ENCODE results near the gene OXNAD1. TPM values are rescaled to one million over a fixed set of nuclear protein-coding genes. Genes with fewer than 3 reads are reported as not detected.

Gene OXNAD1
- polyA plus RNA-seq, 1 of the 3 experiments (the other 2 are of a cell fraction): 6.9 TPM

DNA sequence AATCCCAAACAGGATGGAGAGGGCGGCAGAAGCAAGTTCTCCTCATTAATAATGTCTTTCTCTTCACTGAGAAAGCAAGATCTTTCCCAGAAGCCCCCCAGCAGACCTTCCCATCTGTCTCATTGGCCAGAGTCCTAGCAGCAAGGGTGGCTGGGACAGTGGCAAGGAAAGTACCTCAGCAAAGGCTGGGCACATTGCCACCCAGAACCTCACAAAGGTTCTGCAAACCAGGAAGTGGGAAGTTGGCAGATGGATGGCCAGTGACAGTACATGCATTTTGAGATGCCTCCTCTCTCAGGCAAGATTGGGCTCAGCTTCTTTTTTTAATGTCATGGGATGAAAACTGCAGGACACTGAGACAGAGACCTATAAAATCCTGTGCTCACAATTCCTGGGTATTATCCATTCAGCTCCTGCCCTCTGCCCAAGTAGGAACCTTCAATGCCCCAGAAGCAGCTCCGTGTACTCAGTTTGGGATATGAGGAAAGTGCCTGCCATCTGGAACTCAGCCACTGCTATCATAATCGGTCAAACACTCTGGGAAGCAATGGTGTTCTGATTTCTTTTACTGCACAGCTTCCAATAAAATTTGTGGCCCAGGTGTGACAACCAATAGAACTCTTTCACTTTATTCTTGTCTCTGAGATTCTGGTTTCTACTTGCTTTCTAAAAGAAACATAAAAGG is 25.8 kb upstream of the OXNAD1 start (continued):
- TF ChIP-seq, protein P1, sequence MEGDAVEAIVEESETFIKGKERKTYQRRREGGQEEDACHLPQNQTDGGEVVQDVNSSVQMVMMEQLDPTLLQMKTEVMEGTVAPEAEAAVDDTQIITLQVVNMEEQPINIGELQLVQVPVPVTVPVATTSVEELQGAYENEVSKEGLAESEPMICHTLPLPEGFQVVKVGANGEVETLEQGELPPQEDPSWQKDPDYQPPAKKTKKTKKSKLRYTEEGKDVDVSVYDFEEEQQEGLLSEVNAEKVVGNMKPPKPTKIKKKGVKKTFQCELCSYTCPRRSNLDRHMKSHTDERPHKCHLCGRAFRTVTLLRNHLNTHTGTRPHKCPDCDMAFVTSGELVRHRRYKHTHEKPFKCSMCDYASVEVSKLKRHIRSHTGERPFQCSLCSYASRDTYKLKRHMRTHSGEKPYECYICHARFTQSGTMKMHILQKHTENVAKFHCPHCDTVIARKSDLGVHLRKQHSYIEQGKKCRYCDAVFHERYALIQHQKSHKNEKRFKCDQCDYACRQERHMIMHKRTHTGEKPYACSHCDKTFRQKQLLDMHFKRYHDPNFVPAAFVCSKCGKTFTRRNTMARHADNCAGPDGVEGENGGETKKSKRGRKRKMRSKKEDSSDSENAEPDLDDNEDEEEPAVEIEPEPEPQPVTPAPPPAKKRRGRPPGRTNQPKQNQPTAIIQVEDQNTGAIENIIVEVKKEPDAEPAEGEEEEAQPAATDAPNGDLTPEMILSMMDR (IDR thresholded peaks at IDR 0.05): no peak
- TF ChIP-seq MAX (IDR thresholded peaks at IDR 0.05; ENCODE audit: low read depth) (no peak), POLR2AphosphoS5 (IDR thresholded peaks at IDR 0.05; ENCODE audit: low read depth, low read length) (no peak), GATA2 (CRISPR knock-in tag; IDR thresholded peaks at IDR 0.05) (no peak), SMC3 (IDR thresholded peaks at IDR 0.05; ENCODE audit: low read depth, low read length) (no peak)
- TF ChIP-seq, protein P2, sequence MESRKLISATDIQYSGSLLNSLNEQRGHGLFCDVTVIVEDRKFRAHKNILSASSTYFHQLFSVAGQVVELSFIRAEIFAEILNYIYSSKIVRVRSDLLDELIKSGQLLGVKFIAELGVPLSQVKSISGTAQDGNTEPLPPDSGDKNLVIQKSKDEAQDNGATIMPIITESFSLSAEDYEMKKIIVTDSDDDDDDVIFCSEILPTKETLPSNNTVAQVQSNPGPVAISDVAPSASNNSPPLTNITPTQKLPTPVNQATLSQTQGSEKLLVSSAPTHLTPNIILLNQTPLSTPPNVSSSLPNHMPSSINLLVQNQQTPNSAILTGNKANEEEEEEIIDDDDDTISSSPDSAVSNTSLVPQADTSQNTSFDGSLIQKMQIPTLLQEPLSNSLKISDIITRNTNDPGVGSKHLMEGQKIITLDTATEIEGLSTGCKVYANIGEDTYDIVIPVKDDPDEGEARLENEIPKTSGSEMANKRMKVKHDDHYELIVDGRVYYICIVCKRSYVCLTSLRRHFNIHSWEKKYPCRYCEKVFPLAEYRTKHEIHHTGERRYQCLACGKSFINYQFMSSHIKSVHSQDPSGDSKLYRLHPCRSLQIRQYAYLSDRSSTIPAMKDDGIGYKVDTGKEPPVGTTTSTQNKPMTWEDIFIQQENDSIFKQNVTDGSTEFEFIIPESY (IDR thresholded peaks at IDR 0.05; ENCODE audit: borderline replicate concordance, low read depth): no peak

DNA sequence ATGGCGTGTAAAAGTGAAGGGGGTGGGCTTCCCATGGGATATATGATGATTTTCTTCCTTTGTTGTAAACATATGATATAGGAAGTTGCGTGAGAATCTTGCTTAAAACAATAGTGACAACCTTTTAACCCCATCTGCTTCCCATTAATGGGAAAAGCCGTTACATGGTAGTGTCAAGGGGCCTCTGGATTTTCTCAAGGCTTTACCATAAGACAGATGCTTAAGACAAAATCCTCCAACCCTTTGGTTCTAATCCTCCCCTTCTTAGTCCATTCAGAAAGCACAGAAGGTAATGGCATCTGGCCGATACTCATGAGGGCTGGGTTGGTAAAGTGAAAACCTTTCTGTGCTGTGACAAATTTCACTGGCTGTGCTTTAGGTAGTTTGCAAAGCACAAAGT is 25.2 kb upstream of the OXNAD1 start:
- POLR2A ChIA-PET: no interaction called here
- DNase-seq: no peak
- TF ChIP-seq EP300 (IDR thresholded peaks at IDR 0.05; ENCODE audit: borderline replicate concordance in 1 of 2, low read depth in 1 of 2, low read length in 1 of 2) (0 out of 4 replicates have a peak, but pooled peaks of 1 of the 2 experiments have one; percentile 30), PBX3 (IDR thresholded peaks at IDR 0.05) (0 out of 2 replicates have a peak, but pooled peaks have one; percentile 20), TCF12 (IDR thresholded peaks at IDR 0.05) (peak; percentile 87), USF2 (IDR thresholded peaks at IDR 0.05; ENCODE audit: borderline replicate concordance, low read depth, low read length) (no peak), POLR2AphosphoS5 (IDR thresholded peaks at IDR 0.05; ENCODE audit: low read depth, low read length) (0 out of 2 replicates have a peak, but pooled peaks have one; percentile 16)
- 53% methylated on average over 4 of the region's 4 CpGs for WGBS (ENCODE audit: low lambda C conversion rate)
- no peaks in the 10 kb centered on the region for H3K36me3 ChIP-seq (replicated peaks in 1 of 2; ENCODE audit: control insufficient read depth in 1 of 2, insufficient read depth in 2 of 2, low read length in 1 of 2)
- H3K4me1 ChIP-seq (ENCODE audit: control insufficient read depth in 1 of 2, insufficient read depth in 2 of 2, low read depth in 1 of 2, low read length in 1 of 2): peaks cover 6 to 11% of the 10 kb centered on the region in 2 experiments; a peak in 2 of 4 replicates
- H3K79me2 ChIP-seq (ENCODE audit: insufficient read depth): no peaks in the 10 kb centered on the region
- no peaks in the 10 kb centered on the region for H4K20me1 ChIP-seq (ENCODE audit: insufficient read depth)
- H3K27me3 ChIP-seq (ENCODE audit: insufficient read depth): no peaks in the 10 kb centered on the region
- H3K4me2 ChIP-seq: peak overlapping the region; percentile 16; the same call in 1 of the 2 replicates
- peak overlapping the region; percentile 47 to 51; a peak in 3 of 4 replicates for H3K27ac ChIP-seq (ENCODE audit: low read depth in 2 of 2, low read length in 1 of 2)
- H3K9me3 ChIP-seq: no peaks in the 10 kb centered on the region
- no peak overlapping the region for H3K9ac ChIP-seq
- no peaks in the 10 kb centered on the region for H3F3A ChIP-seq (replicated peaks; ENCODE audit: insufficient read depth)
- no peaks in the 10 kb centered on the region for H3K9me2 ChIP-seq
- CTCF ChIA-PET: interaction anchor here (0.9 kb wide), 1 partner anchor 311 kb away, joined by 3 read pairs; no protein-coding TSS in a partner anchor
- H2AFZ ChIP-seq (ENCODE audit: low read depth): peak overlapping the region; percentile 42; the same call in 1 of the 2 replicates
- H3K4me3 ChIP-seq (ENCODE audit: low read depth in 2 of 2, low read length in 1 of 2): no peak overlapping the region
